ENCODE measurements around the gene MPG. TPM values are rescaled to one million over a fixed set of nuclear protein-coding genes. Genes with fewer than 3 reads are reported as not detected.

MPG gene
- polyA plus RNA-seq, 1 of the 3 experiments (the other 2 are of a cell fraction) = 98.3 TPM

DNA sequence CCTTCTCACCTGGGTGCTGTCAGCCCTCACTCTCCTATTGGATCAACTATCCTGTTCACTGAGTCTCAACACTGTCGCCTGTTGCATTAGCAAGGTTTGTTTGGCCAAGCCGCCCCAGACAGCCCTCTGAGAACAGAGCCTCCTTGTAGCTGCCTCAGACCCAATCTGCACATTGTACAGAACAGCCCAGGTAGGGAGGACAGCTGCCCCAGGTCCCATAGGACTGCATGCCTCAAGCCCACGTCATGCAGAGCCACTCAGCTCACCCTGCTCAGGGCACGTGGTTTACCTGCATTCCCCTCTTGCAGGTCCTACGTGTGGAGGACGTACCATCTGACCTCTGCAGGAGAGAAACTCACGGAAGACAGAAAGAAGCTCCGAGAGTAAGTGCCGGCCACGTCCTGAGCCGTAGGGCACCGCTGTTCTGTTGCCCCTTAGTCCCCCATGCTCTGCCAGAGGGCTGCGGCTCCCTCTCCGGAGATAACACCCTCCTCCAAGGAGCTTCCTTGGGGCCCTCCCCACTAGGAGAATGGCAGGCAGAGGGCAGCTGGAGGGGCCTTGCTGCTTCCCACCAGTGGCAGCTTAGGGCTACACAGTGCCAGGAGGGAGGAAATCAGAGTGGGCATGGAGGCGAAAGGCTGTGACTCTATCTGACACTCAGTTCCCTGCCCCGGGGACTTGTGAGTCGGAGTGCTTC lies 21.6 kb upstream of the MPG start:
- ChIA-PET POLR2A (no interaction called here), CTCF (interaction anchor here (3.0 to 21.2 kb wide), 2 partner anchors 9 to 39 kb away, joined by 30 to 793 read pairs; no protein-coding TSS in a partner anchor)
- 91% methylated on average over 9 of the region's 17 CpGs for WGBS (ENCODE audit: low lambda C conversion rate)
- Histone ChIP-seq H3K36me3 (replicated peaks in 1 of 2; ENCODE audit: control insufficient read depth in 1 of 2, insufficient read depth in 2 of 2, low read length in 1 of 2) (peaks cover 8 to 57% of the 10 kb centered on the region in 2 experiments), H3K9me3 (no peaks in the 10 kb centered on the region), H3K4me3 (ENCODE audit: low read depth in 2 of 2, low read length in 1 of 2) (no peak overlapping the region), H3K9ac (no peak overlapping the region), H3F3A (replicated peaks; ENCODE audit: insufficient read depth) (peaks cover 8% of the 10 kb centered on the region), H3K27me3 (ENCODE audit: insufficient read depth) (no peaks in the 10 kb centered on the region), H3K27ac (ENCODE audit: low read depth in 2 of 2, low read length in 1 of 2) (no peak overlapping the region), H3K9me2 (no peaks in the 10 kb centered on the region), H2AFZ (ENCODE audit: low read depth) (no peak overlapping the region), H3K4me2 (no peak overlapping the region), H4K20me1 (ENCODE audit: insufficient read depth) (no peaks in the 10 kb centered on the region), H3K4me1 (ENCODE audit: control insufficient read depth in 1 of 2, insufficient read depth in 2 of 2, low read depth in 1 of 2, low read length in 1 of 2) (peaks cover 3 to 7% of the 10 kb centered on the region in 2 experiments; a peak in 1 of 4 replicates), H3K79me2 (ENCODE audit: insufficient read depth) (peaks cover 26% of the 10 kb centered on the region)
- DNase-seq = no peak
- no peak for TF ChIP-seq TAF1 (IDR thresholded peaks at IDR 0.05; ENCODE audit: borderline replicate concordance, low read depth, low read length)
- TF ChIP-seq, protein P1, sequence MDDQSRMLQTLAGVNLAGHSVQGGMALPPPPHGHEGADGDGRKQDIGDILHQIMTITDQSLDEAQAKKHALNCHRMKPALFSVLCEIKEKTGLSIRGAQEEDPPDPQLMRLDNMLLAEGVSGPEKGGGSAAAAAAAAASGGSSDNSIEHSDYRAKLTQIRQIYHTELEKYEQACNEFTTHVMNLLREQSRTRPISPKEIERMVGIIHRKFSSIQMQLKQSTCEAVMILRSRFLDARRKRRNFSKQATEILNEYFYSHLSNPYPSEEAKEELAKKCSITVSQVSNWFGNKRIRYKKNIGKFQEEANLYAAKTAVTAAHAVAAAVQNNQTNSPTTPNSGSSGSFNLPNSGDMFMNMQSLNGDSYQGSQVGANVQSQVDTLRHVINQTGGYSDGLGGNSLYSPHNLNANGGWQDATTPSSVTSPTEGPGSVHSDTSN (IDR thresholded peaks at IDR 0.05) = no peak
- TF ChIP-seq, protein P2, sequence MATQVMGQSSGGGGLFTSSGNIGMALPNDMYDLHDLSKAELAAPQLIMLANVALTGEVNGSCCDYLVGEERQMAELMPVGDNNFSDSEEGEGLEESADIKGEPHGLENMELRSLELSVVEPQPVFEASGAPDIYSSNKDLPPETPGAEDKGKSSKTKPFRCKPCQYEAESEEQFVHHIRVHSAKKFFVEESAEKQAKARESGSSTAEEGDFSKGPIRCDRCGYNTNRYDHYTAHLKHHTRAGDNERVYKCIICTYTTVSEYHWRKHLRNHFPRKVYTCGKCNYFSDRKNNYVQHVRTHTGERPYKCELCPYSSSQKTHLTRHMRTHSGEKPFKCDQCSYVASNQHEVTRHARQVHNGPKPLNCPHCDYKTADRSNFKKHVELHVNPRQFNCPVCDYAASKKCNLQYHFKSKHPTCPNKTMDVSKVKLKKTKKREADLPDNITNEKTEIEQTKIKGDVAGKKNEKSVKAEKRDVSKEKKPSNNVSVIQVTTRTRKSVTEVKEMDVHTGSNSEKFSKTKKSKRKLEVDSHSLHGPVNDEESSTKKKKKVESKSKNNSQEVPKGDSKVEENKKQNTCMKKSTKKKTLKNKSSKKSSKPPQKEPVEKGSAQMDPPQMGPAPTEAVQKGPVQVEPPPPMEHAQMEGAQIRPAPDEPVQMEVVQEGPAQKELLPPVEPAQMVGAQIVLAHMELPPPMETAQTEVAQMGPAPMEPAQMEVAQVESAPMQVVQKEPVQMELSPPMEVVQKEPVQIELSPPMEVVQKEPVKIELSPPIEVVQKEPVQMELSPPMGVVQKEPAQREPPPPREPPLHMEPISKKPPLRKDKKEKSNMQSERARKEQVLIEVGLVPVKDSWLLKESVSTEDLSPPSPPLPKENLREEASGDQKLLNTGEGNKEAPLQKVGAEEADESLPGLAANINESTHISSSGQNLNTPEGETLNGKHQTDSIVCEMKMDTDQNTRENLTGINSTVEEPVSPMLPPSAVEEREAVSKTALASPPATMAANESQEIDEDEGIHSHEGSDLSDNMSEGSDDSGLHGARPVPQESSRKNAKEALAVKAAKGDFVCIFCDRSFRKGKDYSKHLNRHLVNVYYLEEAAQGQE (IDR thresholded peaks at IDR 0.05; ENCODE audit: low read depth, low read length) = no peak
- TF ChIP-seq, protein P3, sequence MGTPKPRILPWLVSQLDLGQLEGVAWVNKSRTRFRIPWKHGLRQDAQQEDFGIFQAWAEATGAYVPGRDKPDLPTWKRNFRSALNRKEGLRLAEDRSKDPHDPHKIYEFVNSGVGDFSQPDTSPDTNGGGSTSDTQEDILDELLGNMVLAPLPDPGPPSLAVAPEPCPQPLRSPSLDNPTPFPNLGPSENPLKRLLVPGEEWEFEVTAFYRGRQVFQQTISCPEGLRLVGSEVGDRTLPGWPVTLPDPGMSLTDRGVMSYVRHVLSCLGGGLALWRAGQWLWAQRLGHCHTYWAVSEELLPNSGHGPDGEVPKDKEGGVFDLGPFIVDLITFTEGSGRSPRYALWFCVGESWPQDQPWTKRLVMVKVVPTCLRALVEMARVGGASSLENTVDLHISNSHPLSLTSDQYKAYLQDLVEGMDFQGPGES (IDR thresholded peaks at IDR 0.05; ENCODE audit: low read depth, low read length) = no peak
- no peak for TF ChIP-seq FOXJ3 (CRISPR knock-in tag; IDR thresholded peaks at IDR 0.05)
- TF ChIP-seq EP300 (IDR thresholded peaks at IDR 0.05; ENCODE audit: borderline replicate concordance in 1 of 2, low read depth in 1 of 2, low read length in 1 of 2) = no peak
- no peak for TF ChIP-seq RCOR1 (IDR thresholded peaks at IDR 0.05; ENCODE audit: low read length)
- no peak for TF ChIP-seq FOXM1 (IDR thresholded peaks at IDR 0.05; ENCODE audit: low read depth)

DNA sequence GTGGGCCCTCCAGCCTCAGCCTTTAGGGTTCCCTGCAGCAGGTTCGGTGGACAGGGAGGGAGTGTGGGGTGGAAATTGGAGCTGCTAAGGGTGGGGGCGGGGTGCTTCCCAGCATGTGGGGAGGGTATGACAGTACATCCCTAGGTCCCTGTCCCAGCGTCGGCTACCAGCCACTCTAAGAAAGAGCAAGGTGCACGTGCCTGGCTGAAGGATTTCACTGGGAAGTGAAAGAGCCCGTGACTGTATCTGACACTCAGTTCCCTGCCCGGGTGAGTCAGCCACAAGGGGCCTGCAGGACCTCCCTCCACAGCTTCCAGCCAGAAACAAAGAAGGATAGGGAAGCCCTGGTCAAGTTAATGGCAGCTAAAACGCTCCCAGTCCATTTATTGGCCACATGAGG lies 20.3 kb upstream of the MPG start:
- no peaks in the 10 kb centered on the region for H3K9me3 ChIP-seq
- no peak overlapping the region for H3K9ac ChIP-seq
- H3K36me3 ChIP-seq (replicated peaks in 1 of 2; ENCODE audit: control insufficient read depth in 1 of 2, insufficient read depth in 2 of 2, low read length in 1 of 2) = peaks cover 8 to 66% of the 10 kb centered on the region in 2 experiments
- no peaks in the 10 kb centered on the region for H3K27me3 ChIP-seq (ENCODE audit: insufficient read depth)
- peaks cover 13% of the 10 kb centered on the region; the same call in 1 of the 2 replicates for H3K79me2 ChIP-seq (ENCODE audit: insufficient read depth)
- CTCF ChIA-PET = interaction anchor here (3.0 to 21.2 kb wide), 2 partner anchors 8 to 37 kb away, joined by 30 to 793 read pairs; no protein-coding TSS in a partner anchor
- no peak for DNase-seq
- POLR2A ChIA-PET = no interaction called here
- no peak overlapping the region for H3K4me2 ChIP-seq
- no peak overlapping the region for H2AFZ ChIP-seq (ENCODE audit: low read depth)
- peaks cover 3 to 4% of the 10 kb centered on the region in 2 experiments; a peak in 1 of 4 replicates for H3K4me1 ChIP-seq (ENCODE audit: control insufficient read depth in 1 of 2, insufficient read depth in 2 of 2, low read depth in 1 of 2, low read length in 1 of 2)
- no peaks in the 10 kb centered on the region for H3K9me2 ChIP-seq
- no peaks in the 10 kb centered on the region for H4K20me1 ChIP-seq (ENCODE audit: insufficient read depth)
- H3K4me3 ChIP-seq (ENCODE audit: low read depth in 2 of 2, low read length in 1 of 2) = no peak overlapping the region
- peaks cover 8% of the 10 kb centered on the region for H3F3A ChIP-seq (replicated peaks; ENCODE audit: insufficient read depth)
- no peak overlapping the region for H3K27ac ChIP-seq (ENCODE audit: low read depth in 2 of 2, low read length in 1 of 2)
- WGBS (ENCODE audit: low lambda C conversion rate) = 88% methylated on average over 8 of the region's 8 CpGs
- TF ChIP-seq SIN3A (IDR thresholded peaks at IDR 0.05; ENCODE audit: borderline replicate concordance, low read depth, low read length) = no peak
- TF ChIP-seq TEAD4 (IDR thresholded peaks at IDR 0.05; ENCODE audit: borderline replicate concordance, insufficient read depth) = no peak
- TF ChIP-seq, protein P2 (IDR thresholded peaks at IDR 0.05; ENCODE audit: low read depth, low read length) = no peak
- TF ChIP-seq FOXM1 (IDR thresholded peaks at IDR 0.05; ENCODE audit: low read depth) = no peak
- TF ChIP-seq GATA2 (CRISPR knock-in tag; IDR thresholded peaks at IDR 0.05) = no peak
- TF ChIP-seq, protein P4, sequence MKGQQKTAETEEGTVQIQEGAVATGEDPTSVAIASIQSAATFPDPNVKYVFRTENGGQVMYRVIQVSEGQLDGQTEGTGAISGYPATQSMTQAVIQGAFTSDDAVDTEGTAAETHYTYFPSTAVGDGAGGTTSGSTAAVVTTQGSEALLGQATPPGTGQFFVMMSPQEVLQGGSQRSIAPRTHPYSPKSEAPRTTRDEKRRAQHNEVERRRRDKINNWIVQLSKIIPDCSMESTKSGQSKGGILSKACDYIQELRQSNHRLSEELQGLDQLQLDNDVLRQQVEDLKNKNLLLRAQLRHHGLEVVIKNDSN (IDR thresholded peaks at IDR 0.05; ENCODE audit: borderline replicate concordance, low read depth) = no peak
- TF ChIP-seq YY1 (IDR thresholded peaks at IDR 0.05; ENCODE audit: low read depth) = no peak
- no peak for TF ChIP-seq GABPA (IDR thresholded peaks at IDR 0.05; ENCODE audit: low read depth)
- no peak for TF ChIP-seq MXI1 (IDR thresholded peaks at IDR 0.05; ENCODE audit: low read depth, low read length)
- no peak for TF ChIP-seq FOXJ3 (CRISPR knock-in tag; IDR thresholded peaks at IDR 0.05)
